IMR-90 (cell line): ENCODE data around the gene CAMK4. TPM values are rescaled to one million over a fixed set of nuclear protein-coding genes. Genes with fewer than 3 reads are reported as not detected.

Experiments
- ATAC-seq: fragments of 200-7000 bp; cut with Tn5 transposase; 2 replicates; pipeline ENCODE4 v1.9.1; 2020; ENCODE audit warnings: low read depth, mild to moderate bottlenecking, moderate library complexity
- BruUV-seq: library from RNA; stranded (reverse); fragments of 400-500 nt; replicated peaks from 2 replicates; lab custom pipeline; 2021; lab: Mats Ljungman, UMichigan
- CTCF ChIA-PET: fragments of 300-600 bp; formaldehyde crosslinking; extraction: SDS; loops from one replicate; lab custom pipeline; 2021; ENCODE audit warnings: antibody characterized with exemption; lab: Yijun Ruan, JAX
- POLR2A ChIA-PET: fragments of 300-600 bp; sonication (Branson Sonifier 250); formaldehyde crosslinking; loops from one replicate; lab custom pipeline; 2022; ENCODE audit warnings: antibody characterized with exemption; ENCODE audit not compliant: unreplicated experiment; lab: Charles Lee
- DNase-seq: peaks from one replicate; pipeline ENCODE4 v3.0.0; 2013
- H2AFZ ChIP-seq: replicated peaks from 2 replicates; pipeline ENCODE3; 2013; ENCODE audit warnings: low read length, mild to moderate bottlenecking; ENCODE audit not compliant: poor library complexity
- H2AK5ac ChIP-seq: 2 replicates; pipeline ENCODE4 v1.6.1; 2013; ENCODE audit warnings: low read depth, low read length, inconsistent platforms
- H2AK9ac ChIP-seq: replicated peaks from 2 replicates; pipeline ENCODE3; 2013; ENCODE audit warnings: mild to moderate bottlenecking, low read depth, low read length, moderate library complexity; ENCODE audit not compliant: poor library complexity
- H2BK120ac ChIP-seq: 2 replicates; pipeline ENCODE4 v1.6.1; 2013; ENCODE audit warnings: low read depth, low read length, inconsistent platforms
- H2BK15ac ChIP-seq: 3 replicates; pipeline ENCODE4 v1.6.1; 2013; ENCODE audit warnings: low read depth, low read length, inconsistent platforms
- H2BK20ac ChIP-seq: 2 replicates; pipeline ENCODE4 v1.6.1; 2013; ENCODE audit warnings: low read depth, mild to moderate bottlenecking, inconsistent platforms, low read length, moderate library complexity
- H2BK5ac ChIP-seq: 2 replicates; pipeline ENCODE4 v1.6.1; 2013; ENCODE audit warnings: mild to moderate bottlenecking, low read depth, low read length, inconsistent platforms; ENCODE audit not compliant: poor library complexity, severe bottlenecking
- H3K14ac ChIP-seq: replicated peaks from 2 replicates; pipeline ENCODE4 v1.6.1; 2013; ENCODE audit warnings: low read depth, low read length, inconsistent platforms
- H3K18ac ChIP-seq: 2 replicates; pipeline ENCODE4 v1.6.1; 2013; ENCODE audit warnings: low read depth, low read length, control low read depth
- H3K23ac ChIP-seq: 2 replicates; pipeline ENCODE4 v1.6.1; 2013; ENCODE audit warnings: low read depth, low read length, inconsistent platforms
- H3K27ac ChIP-seq: 2 replicates; pipeline ENCODE4 v1.5.1; 2013; ENCODE audit warnings: mild to moderate bottlenecking, control low read depth, low read length; ENCODE audit not compliant: insufficient read depth
- H3K27me3 ChIP-seq: 2 replicates; pipeline ENCODE4 v1.6.1; 2013; ENCODE audit warnings: low read length; ENCODE audit not compliant: control insufficient read depth, insufficient read depth
- H3K36me3 ChIP-seq: 2 replicates; pipeline ENCODE4 v1.6.1; 2013; ENCODE audit warnings: low read length, mixed read lengths; ENCODE audit not compliant: control insufficient read depth, insufficient read depth
- H3K4ac ChIP-seq: 2 replicates; pipeline ENCODE4 v1.6.1; 2013; ENCODE audit warnings: low read depth, low read length, inconsistent platforms
- H3K4me1 ChIP-seq: 2 replicates; pipeline ENCODE4 v1.6.1; 2013; ENCODE audit warnings: low read length, mixed read lengths; ENCODE audit not compliant: control insufficient read depth, insufficient read depth
- H3K4me2 ChIP-seq: 2 replicates; pipeline ENCODE4 v1.6.1; 2013; ENCODE audit warnings: low read depth, mild to moderate bottlenecking, control low read depth, low read length, moderate library complexity
- H3K4me3 ChIP-seq: 2 replicates; pipeline ENCODE4 v1.5.1; 2013; ENCODE audit warnings: low read depth, mild to moderate bottlenecking, control low read depth, low read length, moderate library complexity; ENCODE audit not compliant: insufficient read depth
- H3K56ac ChIP-seq: 2 replicates; pipeline ENCODE4 v1.6.1; 2013; ENCODE audit warnings: low read length, inconsistent platforms; ENCODE audit not compliant: insufficient read depth; ENCODE audit errors: extremely low read depth
- H3K79me1 ChIP-seq, 2 experiments: 2 replicates each; pipeline ENCODE4 v1.6.1; 2013; ENCODE audit warnings: low read length in 2 of 2, inconsistent platforms in 1 of 2, low read depth in 1 of 2
- H3K9ac ChIP-seq: 2 replicates; pipeline ENCODE4 v1.6.1; 2013; ENCODE audit warnings: low read depth, low read length, control low read depth
- H3K9me1 ChIP-seq: 2 replicates; pipeline ENCODE4 v1.6.1; 2013; ENCODE audit warnings: low read length, inconsistent platforms; ENCODE audit not compliant: insufficient read depth
- H3K9me3 ChIP-seq: 2 replicates; pipeline ENCODE4 v1.6.1; 2013; ENCODE audit warnings: low read length; ENCODE audit not compliant: control insufficient read depth, insufficient read depth
- H4K20me1 ChIP-seq: 2 replicates; pipeline ENCODE4 v1.6.1; 2013; ENCODE audit warnings: low read length, inconsistent platforms; ENCODE audit not compliant: insufficient read depth
- H4K5ac ChIP-seq: 2 replicates; pipeline ENCODE4 v1.6.1; 2013; ENCODE audit warnings: mild to moderate bottlenecking, low read depth, low read length, control low read depth
- H4K8ac ChIP-seq, 2 experiments: 2 replicates each; pipeline ENCODE4 v1.6.1; 2013; ENCODE audit warnings: low read depth in 2 of 2, low read length in 2 of 2, control low read depth in 1 of 2, inconsistent platforms in 1 of 2
- H4K91ac ChIP-seq: 2 replicates; pipeline ENCODE4 v1.6.1; 2013; ENCODE audit warnings: low read depth, low read length, inconsistent platforms; ENCODE audit not compliant: insufficient read depth
- BHLHE40 ChIP-seq: fragments of 150-350 bp; IDR thresholded peaks from 2 replicates; pipeline ENCODE4 v1.6.1; 2016; ENCODE audit warnings: mild to moderate bottlenecking, low read depth, low read length
- CEBPB ChIP-seq: IDR thresholded peaks from 2 replicates; pipeline ENCODE4 v1.6.1; 2012; ENCODE audit warnings: low read depth, low read length, improper control_type of control experiment
- CHD1 ChIP-seq: IDR thresholded peaks from 2 replicates; pipeline ENCODE4 v1.6.1; 2012; ENCODE audit warnings: low read depth, low read length, improper control_type of control experiment
- CTCF ChIP-seq: conservative IDR thresholded peaks from 2 replicates; pipeline ENCODE4 v1.5.1; 2012; ENCODE audit warnings: mild to moderate bottlenecking, low read depth, low read length, improper control_type of control experiment
- FOS ChIP-seq: fragments of 150-350 bp; IDR thresholded peaks from 2 replicates; pipeline ENCODE4 v1.6.1; 2016; ENCODE audit warnings: low read depth, low read length
- MAFK ChIP-seq: IDR thresholded peaks from 2 replicates; pipeline ENCODE4 v1.6.1; 2012; ENCODE audit warnings: low read depth, low read length, improper control_type of control experiment
- MAZ ChIP-seq: IDR thresholded peaks from 2 replicates; pipeline ENCODE4 v1.6.1; 2012; ENCODE audit warnings: low read depth, mild to moderate bottlenecking, low read length, improper control_type of control experiment, moderate library complexity, borderline replicate concordance
- MXI1 ChIP-seq: IDR thresholded peaks from 2 replicates; pipeline ENCODE4 v1.6.1; 2012; ENCODE audit warnings: low read depth, mild to moderate bottlenecking, low read length, moderate library complexity, borderline replicate concordance
- NFE2L2 ChIP-seq: fragments of 150-350 bp; IDR thresholded peaks from 2 replicates; pipeline ENCODE4 v1.6.1; 2016; ENCODE audit warnings: low read depth, mild to moderate bottlenecking, low read length
- POLR2A ChIP-seq: IDR thresholded peaks from 2 replicates; pipeline ENCODE4 v1.6.1; 2012; ENCODE audit warnings: mild to moderate bottlenecking, low read depth, low read length
- RAD21 ChIP-seq: IDR thresholded peaks from 2 replicates; pipeline ENCODE4 v1.6.1; 2012; ENCODE audit warnings: low read length, improper control_type of control experiment
- RCOR1 ChIP-seq: IDR thresholded peaks from 2 replicates; pipeline ENCODE4 v1.6.1; 2012; ENCODE audit warnings: mild to moderate bottlenecking, low read length, improper control_type of control experiment; ENCODE audit not compliant: insufficient replicate concordance
- RFX5 ChIP-seq: IDR thresholded peaks from 2 replicates; pipeline ENCODE4 v1.8.0; 2012; ENCODE audit warnings: low read depth, mild to moderate bottlenecking, low read length, moderate library complexity
- SMC3 ChIP-seq: fragments of 150-350 bp; IDR thresholded peaks from 2 replicates; pipeline ENCODE4 v1.6.1; 2016; ENCODE audit warnings: low read depth, mild to moderate bottlenecking, antibody characterized with exemption, low read length, moderate library complexity
- WGBS, 2 experiments: methylation state at CpG; one replicate each; pipeline versions ENCODE4 v1.1.5 to v1.1.7; 2013; ENCODE audit warnings: missing lambda C conversion rate in 2 of 2; ENCODE audit not compliant: insufficient read length in 1 of 2; ENCODE audit errors: extremely low coverage in 2 of 2; 5-methylcytosine and 5-hydroxymethylcytosine counted together
- dilution Hi-C: fragments of 300-500 bp; cut with HindIII; formaldehyde crosslinking; loops from one replicate; pipeline ENCODE4 v1.14.3; 2018; ENCODE audit warnings: low sequenced_read_pairs; ENCODE audit not compliant: unreplicated experiment
- in situ Hi-C: fragments of 300-500 bp; cut with MboI; formaldehyde crosslinking; loops from 3 replicates; pipeline ENCODE4 v1.14.3; 2019; ENCODE audit warnings: low sequenced_read_pairs, inconsistent platforms, mixed read lengths
- intact Hi-C: fragments of 100-400 bp; cut with micrococcal nuclease; formaldehyde crosslinking; loops from 2 replicates; pipeline ENCODE4 v1.10.0; 2022
- polyA plus RNA-seq, 3 experiments: library from polyadenylated mRNA; depleted of rRNA; stranded (reverse); fragments of >200 nt; gene quantifications; 2 replicates each; pipeline ENCODE4 v1.2.3, GENCODE V29; 2012; ENCODE audit warnings: low replicate concordance in 1 of 3
- total RNA-seq: library from RNA; depleted of rRNA; stranded (reverse); fragments of >200 nt; gene quantifications from 2 replicates; pipeline ENCODE4 v1.2.3, GENCODE V29; 2012
- TF ChIP-seq, protein P1 (sequence below): fragments of 150-350 bp; IDR thresholded peaks from 2 replicates; pipeline ENCODE4 v1.6.1; 2017; ENCODE audit warnings: mild to moderate bottlenecking, antibody characterized with exemption, low read length, low read depth

Gene CAMK4
- total and polyA plus RNA-seq, 2 of the 4 experiments (the other 2 are of a cell fraction), result 3.7 to 4.8 TPM

GRCh38 chr5:111224561-111225345 lies 569 bp downstream of the CAMK4 start:
- H3K27me3 ChIP-seq, result no peaks in the 10 kb centered on the region
- 0% methylated on average over 2 of the region's 34 CpGs; no CpG with 5 or more reads in 1 of the 2 experiments for WGBS, 2 experiments
- dilution Hi-C loops, result no loop called here
- no TSS peak for BruUV-seq
- peak overlapping the region; percentile 20; the same call in 1 of the 2 replicates for H3K14ac ChIP-seq
- peak overlapping the region; percentile 94 for H2AFZ ChIP-seq
- DNase-seq (peak; percentile 7), ATAC-seq (peak; percentile 46)
- H3K18ac ChIP-seq, result no peak overlapping the region
- no peak overlapping the region for H2AK5ac ChIP-seq
- H2BK5ac ChIP-seq, result no peak overlapping the region
- H3K36me3 ChIP-seq, result no peaks in the 10 kb centered on the region
- peak overlapping the region; percentile 86 for H3K4me3 ChIP-seq
- H2BK120ac ChIP-seq, result no peak overlapping the region
- H2AK9ac ChIP-seq, result no peak overlapping the region
- peak overlapping the region; percentile 36; the same call in 1 of the 2 replicates for H3K23ac ChIP-seq
- H3K4me1 ChIP-seq, result no peaks in the 10 kb centered on the region; the same call in 1 of the 2 replicates
- H4K8ac ChIP-seq, result 0 out of 4 replicates have a peak overlapping the region, but pooled peaks of 1 of the 2 experiments have one; percentile 33
- H4K91ac ChIP-seq, result peak overlapping the region; percentile 10; the same call in 1 of the 2 replicates
- peak overlapping the region; percentile 62 for H3K9ac ChIP-seq
- no peak overlapping the region; the same call in 1 of the 2 replicates for H3K4ac ChIP-seq
- H3K27ac ChIP-seq, result peak overlapping the region; percentile 9; the same call in 1 of the 2 replicates
- no peak overlapping the region for H2BK15ac ChIP-seq
- no peaks in the 10 kb centered on the region for H3K9me3 ChIP-seq
- intact Hi-C loops, result loop anchor here (2.0 to 5.0 kb wide), 2 partner anchors 288 to 923 kb away; partner anchors contain the start of gene STARD4
- no peak overlapping the region for H3K56ac ChIP-seq
- no peaks in the 10 kb centered on the region for H4K20me1 ChIP-seq
- H4K5ac ChIP-seq, result no peak overlapping the region
- H2BK20ac ChIP-seq, result no peak overlapping the region
- CTCF ChIA-PET, result interaction anchor here (0.9 to 1.0 kb wide), 2 partner anchors 9 to 16 kb away, joined by 3 to 4 read pairs; no protein-coding TSS in a partner anchor
- no peaks in the 10 kb centered on the region for H3K79me1 ChIP-seq
- POLR2A ChIA-PET, result no interaction called here
- in situ Hi-C loops, result no loop called here
- H3K4me2 ChIP-seq, result peak overlapping the region; percentile 88
- H3K9me1 ChIP-seq, result no peaks in the 10 kb centered on the region; the same call in 1 of the 2 replicates
- no peak for TF ChIP-seq CHD1
- no peak for TF ChIP-seq CTCF
- TF ChIP-seq FOS, result no peak
- no peak for TF ChIP-seq NFE2L2
- TF ChIP-seq SMC3, result no peak
- TF ChIP-seq, protein P1, sequence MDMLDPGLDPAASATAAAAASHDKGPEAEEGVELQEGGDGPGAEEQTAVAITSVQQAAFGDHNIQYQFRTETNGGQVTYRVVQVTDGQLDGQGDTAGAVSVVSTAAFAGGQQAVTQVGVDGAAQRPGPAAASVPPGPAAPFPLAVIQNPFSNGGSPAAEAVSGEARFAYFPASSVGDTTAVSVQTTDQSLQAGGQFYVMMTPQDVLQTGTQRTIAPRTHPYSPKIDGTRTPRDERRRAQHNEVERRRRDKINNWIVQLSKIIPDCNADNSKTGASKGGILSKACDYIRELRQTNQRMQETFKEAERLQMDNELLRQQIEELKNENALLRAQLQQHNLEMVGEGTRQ, result no peak
- TF ChIP-seq CEBPB, result no peak
- TF ChIP-seq MXI1, result no peak
- no peak for TF ChIP-seq MAZ
- no peak for TF ChIP-seq MAFK
- TF ChIP-seq POLR2A, result no peak
- no peak for TF ChIP-seq RCOR1
- no peak for TF ChIP-seq BHLHE40
- no peak for TF ChIP-seq RAD21
- TF ChIP-seq RFX5, result no peak
